Liver (tissue), 9 donors: ENCODE measurements around the gene APOF. TPM values are rescaled to one million over a fixed set of nuclear protein-coding genes. Genes with fewer than 3 reads are reported as not detected.

Experiments used
- DNase-seq: peaks from one replicate; pipeline ENCODE4 v3.0.0-alpha.2; 2017; ENCODE audit warnings: low spot score
- H3K27ac ChIP-seq, 2 donors: one replicate each; pipeline ENCODE4 v1.7.0; 2013; ENCODE audit warnings: inconsistent platforms in 2 of 2, low read length in 2 of 2, control low read depth in 1 of 2, low read depth in 1 of 2, mild to moderate bottlenecking in 1 of 2
- H3K27me3 ChIP-seq, 4 donors: one replicate each; pipeline versions ENCODE4 v1.6.1 to v1.7.0; 2013; ENCODE audit warnings: low read length in 3 of 4, inconsistent platforms in 1 of 4, mild to moderate bottlenecking in 1 of 4, moderate library complexity in 1 of 4; ENCODE audit not compliant: control insufficient read depth in 4 of 4, insufficient read depth in 4 of 4
- H3K36me3 ChIP-seq, 4 donors: one replicate each; pipeline versions ENCODE4 v1.6.1 to v1.7.0; 2013; ENCODE audit warnings: low read length in 3 of 4, mild to moderate bottlenecking in 3 of 4, low read depth in 1 of 4, moderate library complexity in 1 of 4; ENCODE audit not compliant: control insufficient read depth in 4 of 4, insufficient read depth in 3 of 4
- H3K4me1 ChIP-seq, 4 donors: one replicate each; pipeline versions ENCODE4 v1.6.1 to v1.7.0; 2013; ENCODE audit warnings: low read length in 3 of 4, mild to moderate bottlenecking in 3 of 4, moderate library complexity in 1 of 4; ENCODE audit not compliant: control insufficient read depth in 4 of 4, insufficient read depth in 4 of 4
- H3K4me3 ChIP-seq, 3 donors: one replicate each; pipeline versions ENCODE4 v1.6.1 to v1.7.0; 2013; ENCODE audit warnings: low read length in 3 of 3, control low read depth in 1 of 3, low read depth in 1 of 3, mild to moderate bottlenecking in 1 of 3
- H3K9ac ChIP-seq, 2 donors: one replicate each; pipeline ENCODE4 v1.7.0; 2013; ENCODE audit warnings: low read length in 2 of 2, mild to moderate bottlenecking in 2 of 2, moderate library complexity in 2 of 2, control low read depth in 1 of 2, low read depth in 1 of 2
- H3K9me3 ChIP-seq, 4 donors: one replicate each; pipeline versions ENCODE4 v1.6.1 to v1.7.0; 2013; ENCODE audit warnings: low read length in 3 of 4; ENCODE audit not compliant: control insufficient read depth in 4 of 4
- FOXA1 ChIP-seq: IDR thresholded peaks from 2 replicates; pipeline ENCODE4 v1.6.1; 2016; ENCODE audit warnings: antibody characterized with exemption
- FOXA2 ChIP-seq: IDR thresholded peaks from 2 replicates; pipeline ENCODE4 v1.6.1; 2016; ENCODE audit warnings: antibody characterized with exemption
- GABPA ChIP-seq, 2 donors: IDR thresholded peaks in 1 of 2; conservative IDR thresholded peaks in 1 of 2; 2 replicates each; pipeline ENCODE4 v1.6.1; 2016; ENCODE audit warnings: antibody characterized with exemption in 2 of 2, mild to moderate bottlenecking in 1 of 2, moderate library complexity in 1 of 2
- JUND ChIP-seq, 2 donors: IDR thresholded peaks; 2 replicates each; pipeline ENCODE4 v1.6.1; 2016; ENCODE audit warnings: antibody characterized with exemption in 2 of 2
- RXRA ChIP-seq, 2 donors: IDR thresholded peaks; 2 replicates each; pipeline ENCODE4 v1.6.1; 2017 to 2018; ENCODE audit warnings: antibody characterized with exemption in 2 of 2, mild to moderate bottlenecking in 1 of 2
- SP1 ChIP-seq: IDR thresholded peaks from 2 replicates; pipeline ENCODE4 v1.6.1; 2018; ENCODE audit warnings: antibody characterized with exemption, mild to moderate bottlenecking
- TAF1 ChIP-seq: conservative IDR thresholded peaks from 2 replicates; pipeline ENCODE4 v1.6.1; 2016; ENCODE audit warnings: antibody characterized with exemption, mild to moderate bottlenecking
- YY1 ChIP-seq: IDR thresholded peaks from 2 replicates; pipeline ENCODE4 v1.6.1; 2016; ENCODE audit warnings: antibody characterized with exemption, mild to moderate bottlenecking
- WGBS: extraction: QIAGEN DNeasy Blood & Tissue Kit; methylation state at CpG from one replicate; pipeline ENCODE4 v1.1.7; 2013; 5-methylcytosine and 5-hydroxymethylcytosine counted together
- polyA plus RNA-seq, 2 donors: library from polyadenylated mRNA; stranded (reverse) in 1 of 2; unstranded in 1 of 2; fragments of 200-250 nt in 1 of 2; fragments of >200 nt in 1 of 2; fragmentation: Nextera tagmentation in 1 of 2; extraction: Ambion mirVana in 1 of 2; gene quantifications; one replicate each; pipeline versions ENCODE4 v1.2.1 to v1.2.3, GENCODE V29; 2013 to 2015
- total RNA-seq, 2 donors: library from RNA; depleted of rRNA; stranded (reverse); fragments of >200 nt; gene quantifications; one replicate each; pipeline ENCODE4 v1.2.3, GENCODE V29; 2014
- TF ChIP-seq, protein P1 (sequence below): IDR thresholded peaks from 2 replicates; pipeline ENCODE4 v1.6.1; 2016; ENCODE audit warnings: antibody characterized with exemption, mild to moderate bottlenecking
- TF ChIP-seq, protein P2 (sequence below): fragments of 150-350 bp; IDR thresholded peaks from 2 replicates; pipeline ENCODE4 v1.5.1; 2017; ENCODE audit warnings: improper control_type of control experiment, low read depth, low read length; ENCODE audit not compliant: missing input control
- TF ChIP-seq, protein P3 (sequence below): IDR thresholded peaks from 2 replicates; pipeline ENCODE4 v1.6.1; 2016; ENCODE audit warnings: antibody characterized with exemption
- TF ChIP-seq, protein P4 (sequence below): IDR thresholded peaks from 2 replicates; pipeline ENCODE4 v1.6.1; 2016; ENCODE audit warnings: antibody characterized with exemption
- donor health status: healthy.
- donor health status: healthy.
- donor health status: healthy.
- donor health status: healthy.
- donor health status: healthy.

Gene APOF
- total and polyA plus RNA-seq, 4 donors: 11.9 to 335 (median 156) TPM

DNA sequence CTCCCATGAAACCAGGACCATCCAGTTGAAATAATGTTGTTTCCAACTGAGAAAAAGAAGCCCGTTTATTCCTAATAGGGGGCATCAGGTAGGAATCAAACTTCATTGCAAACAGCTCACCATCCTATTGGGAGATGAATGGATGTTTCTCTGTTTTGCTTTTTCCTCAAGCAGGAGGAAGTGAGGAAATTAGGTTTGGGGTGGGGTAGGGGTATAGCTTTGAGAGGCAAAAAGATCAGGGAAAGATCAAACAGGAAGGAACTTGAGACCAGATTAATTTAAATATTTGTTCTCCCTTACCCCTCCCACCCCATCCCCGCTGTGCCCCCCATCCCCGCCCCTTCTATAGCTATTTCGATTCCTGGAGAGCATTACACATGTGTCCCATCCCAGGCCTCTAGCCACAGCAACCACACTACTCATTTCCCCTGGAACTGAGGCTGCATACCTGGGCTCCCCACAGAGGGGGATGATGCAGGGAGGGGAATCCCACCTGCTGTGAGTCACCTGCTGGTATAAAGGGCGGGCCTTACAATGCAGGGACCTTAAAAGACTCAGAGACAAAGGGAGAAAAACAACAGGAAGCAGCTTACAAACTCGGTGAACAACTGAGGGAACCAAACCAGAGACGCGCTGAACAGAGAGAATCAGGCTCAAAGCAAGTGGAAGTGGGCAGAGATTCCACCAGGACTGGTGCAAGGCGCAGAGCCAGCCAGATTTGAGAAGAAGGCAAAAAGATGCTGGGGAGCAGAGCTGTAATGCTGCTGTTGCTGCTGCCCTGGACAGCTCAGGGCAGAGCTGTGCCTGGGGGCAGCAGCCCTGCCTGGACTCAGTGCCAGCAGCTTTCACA, 24.1 kb downstream of the APOF start, which contains the start of gene IL23A:
Gene IL23A, plus strand, starts transcription at position 577 of the 850 bp plus-strand sequence. Its CDS starts 161 bp downstream, at position 738.
- Histone ChIP-seq H3K9ac (no peak within 1 kb of the TSS), H3K27ac (no peak within 1 kb of the TSS), H3K36me3 (peaks cover 2 to 18% (median 12%) of the 10 kb centered on the region in 4 donors), H3K4me1 (peaks cover 0 to 5% (median 3%) of the 10 kb centered on the region in 4 donors), H3K27me3 (no peaks in the 10 kb centered on the region), H3K9me3 (no peaks in the 10 kb centered on the region), H3K4me3 (no peak within 1 kb of the TSS)
- TF ChIP-seq JUND (IDR thresholded peaks at IDR 0.05) (no peak), FOXA2 (no peak), FOXA1 (no peak), RXRA (IDR thresholded peaks at IDR 0.05) (no peak), SP1 (no peak), YY1 (no peak), GABPA (IDR thresholded peaks at IDR 0.05 in 1 of 2, conservative IDR thresholded peaks at IDR 0.05 in 1 of 2) (no peak), TAF1 (no peak)
- TF ChIP-seq, protein P1, sequence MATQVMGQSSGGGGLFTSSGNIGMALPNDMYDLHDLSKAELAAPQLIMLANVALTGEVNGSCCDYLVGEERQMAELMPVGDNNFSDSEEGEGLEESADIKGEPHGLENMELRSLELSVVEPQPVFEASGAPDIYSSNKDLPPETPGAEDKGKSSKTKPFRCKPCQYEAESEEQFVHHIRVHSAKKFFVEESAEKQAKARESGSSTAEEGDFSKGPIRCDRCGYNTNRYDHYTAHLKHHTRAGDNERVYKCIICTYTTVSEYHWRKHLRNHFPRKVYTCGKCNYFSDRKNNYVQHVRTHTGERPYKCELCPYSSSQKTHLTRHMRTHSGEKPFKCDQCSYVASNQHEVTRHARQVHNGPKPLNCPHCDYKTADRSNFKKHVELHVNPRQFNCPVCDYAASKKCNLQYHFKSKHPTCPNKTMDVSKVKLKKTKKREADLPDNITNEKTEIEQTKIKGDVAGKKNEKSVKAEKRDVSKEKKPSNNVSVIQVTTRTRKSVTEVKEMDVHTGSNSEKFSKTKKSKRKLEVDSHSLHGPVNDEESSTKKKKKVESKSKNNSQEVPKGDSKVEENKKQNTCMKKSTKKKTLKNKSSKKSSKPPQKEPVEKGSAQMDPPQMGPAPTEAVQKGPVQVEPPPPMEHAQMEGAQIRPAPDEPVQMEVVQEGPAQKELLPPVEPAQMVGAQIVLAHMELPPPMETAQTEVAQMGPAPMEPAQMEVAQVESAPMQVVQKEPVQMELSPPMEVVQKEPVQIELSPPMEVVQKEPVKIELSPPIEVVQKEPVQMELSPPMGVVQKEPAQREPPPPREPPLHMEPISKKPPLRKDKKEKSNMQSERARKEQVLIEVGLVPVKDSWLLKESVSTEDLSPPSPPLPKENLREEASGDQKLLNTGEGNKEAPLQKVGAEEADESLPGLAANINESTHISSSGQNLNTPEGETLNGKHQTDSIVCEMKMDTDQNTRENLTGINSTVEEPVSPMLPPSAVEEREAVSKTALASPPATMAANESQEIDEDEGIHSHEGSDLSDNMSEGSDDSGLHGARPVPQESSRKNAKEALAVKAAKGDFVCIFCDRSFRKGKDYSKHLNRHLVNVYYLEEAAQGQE: no peak
- TF ChIP-seq, protein P2, sequence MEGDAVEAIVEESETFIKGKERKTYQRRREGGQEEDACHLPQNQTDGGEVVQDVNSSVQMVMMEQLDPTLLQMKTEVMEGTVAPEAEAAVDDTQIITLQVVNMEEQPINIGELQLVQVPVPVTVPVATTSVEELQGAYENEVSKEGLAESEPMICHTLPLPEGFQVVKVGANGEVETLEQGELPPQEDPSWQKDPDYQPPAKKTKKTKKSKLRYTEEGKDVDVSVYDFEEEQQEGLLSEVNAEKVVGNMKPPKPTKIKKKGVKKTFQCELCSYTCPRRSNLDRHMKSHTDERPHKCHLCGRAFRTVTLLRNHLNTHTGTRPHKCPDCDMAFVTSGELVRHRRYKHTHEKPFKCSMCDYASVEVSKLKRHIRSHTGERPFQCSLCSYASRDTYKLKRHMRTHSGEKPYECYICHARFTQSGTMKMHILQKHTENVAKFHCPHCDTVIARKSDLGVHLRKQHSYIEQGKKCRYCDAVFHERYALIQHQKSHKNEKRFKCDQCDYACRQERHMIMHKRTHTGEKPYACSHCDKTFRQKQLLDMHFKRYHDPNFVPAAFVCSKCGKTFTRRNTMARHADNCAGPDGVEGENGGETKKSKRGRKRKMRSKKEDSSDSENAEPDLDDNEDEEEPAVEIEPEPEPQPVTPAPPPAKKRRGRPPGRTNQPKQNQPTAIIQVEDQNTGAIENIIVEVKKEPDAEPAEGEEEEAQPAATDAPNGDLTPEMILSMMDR: no peak
- TF ChIP-seq, protein P3, sequence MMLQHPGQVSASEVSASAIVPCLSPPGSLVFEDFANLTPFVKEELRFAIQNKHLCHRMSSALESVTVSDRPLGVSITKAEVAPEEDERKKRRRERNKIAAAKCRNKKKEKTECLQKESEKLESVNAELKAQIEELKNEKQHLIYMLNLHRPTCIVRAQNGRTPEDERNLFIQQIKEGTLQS: no peak
- 65% methylated on average over 9 of the region's 9 CpGs for WGBS
- DNase-seq: no peak

DNA sequence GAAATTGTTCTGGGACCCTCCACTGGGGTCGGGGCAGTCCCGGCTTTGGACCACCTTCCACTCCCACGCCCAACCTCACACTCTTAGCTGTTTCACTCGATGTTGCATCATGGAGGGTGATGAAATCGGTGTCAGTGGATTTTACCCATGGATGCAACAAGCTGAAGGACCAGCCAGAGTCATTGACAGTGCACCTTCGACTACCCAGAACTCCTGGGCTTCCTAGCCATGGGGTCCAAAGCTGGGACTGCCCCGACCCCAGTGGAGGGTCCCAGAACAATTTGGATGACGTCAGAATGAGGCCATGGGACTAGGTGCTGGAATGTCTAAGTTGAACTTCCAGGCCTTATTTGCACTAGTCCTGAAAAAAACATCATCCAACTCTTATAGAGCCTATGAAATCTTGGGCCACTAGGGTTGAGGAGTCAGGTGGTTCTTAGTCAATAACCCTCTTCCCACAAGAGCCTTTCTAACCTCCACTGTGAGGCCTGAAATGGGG, 24.9 kb downstream of the APOF start:
- TF ChIP-seq, protein P4, sequence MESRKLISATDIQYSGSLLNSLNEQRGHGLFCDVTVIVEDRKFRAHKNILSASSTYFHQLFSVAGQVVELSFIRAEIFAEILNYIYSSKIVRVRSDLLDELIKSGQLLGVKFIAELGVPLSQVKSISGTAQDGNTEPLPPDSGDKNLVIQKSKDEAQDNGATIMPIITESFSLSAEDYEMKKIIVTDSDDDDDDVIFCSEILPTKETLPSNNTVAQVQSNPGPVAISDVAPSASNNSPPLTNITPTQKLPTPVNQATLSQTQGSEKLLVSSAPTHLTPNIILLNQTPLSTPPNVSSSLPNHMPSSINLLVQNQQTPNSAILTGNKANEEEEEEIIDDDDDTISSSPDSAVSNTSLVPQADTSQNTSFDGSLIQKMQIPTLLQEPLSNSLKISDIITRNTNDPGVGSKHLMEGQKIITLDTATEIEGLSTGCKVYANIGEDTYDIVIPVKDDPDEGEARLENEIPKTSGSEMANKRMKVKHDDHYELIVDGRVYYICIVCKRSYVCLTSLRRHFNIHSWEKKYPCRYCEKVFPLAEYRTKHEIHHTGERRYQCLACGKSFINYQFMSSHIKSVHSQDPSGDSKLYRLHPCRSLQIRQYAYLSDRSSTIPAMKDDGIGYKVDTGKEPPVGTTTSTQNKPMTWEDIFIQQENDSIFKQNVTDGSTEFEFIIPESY: no peak
- TF ChIP-seq, protein P3: peak; percentile 65
- Histone ChIP-seq H3K9ac (no peak overlapping the region), H3K4me3 (no peak overlapping the region), H3K36me3 (peaks cover 2 to 11% (median 4%) of the 10 kb centered on the region in 4 donors), H3K9me3 (no peaks in the 10 kb centered on the region), H3K27me3 (no peaks in the 10 kb centered on the region), H3K27ac (no peak overlapping the region), H3K4me1 (peaks cover under 1 to 11% (median 6%) of the 10 kb centered on the region in 4 donors)
- 75% methylated on average over 8 of the region's 8 CpGs for WGBS
- no peak for DNase-seq
